GM12875 (cell line): Measurements from ENCODE around the gene MYB.

ENCODE experiments used
- H3K4me3 ChIP-seq: one replicate; pipeline ENCODE4 v1.5.1; 2011; ENCODE audit warnings: low read depth, low read length, control low read depth
- CTCF ChIP-seq: IDR thresholded peaks from 2 replicates; pipeline ENCODE4 v1.5.1; 2011; ENCODE audit warnings: low read depth, mild to moderate bottlenecking, control low read depth, inconsistent platforms, low read length, moderate library complexity, borderline replicate concordance; ENCODE audit not compliant: insufficient read depth

The MYB gene

GRCh38 chr6:135260612-135261011 is 79.5 kb downstream of the MYB start:
- TF ChIP-seq CTCF: no peak
- H3K4me3 ChIP-seq: no peak overlapping the region

GRCh38 chr6:135261872-135262725 is 81.0 kb downstream of the MYB start:
- no peak for TF ChIP-seq CTCF
- H3K4me3 ChIP-seq: no peak overlapping the region

GRCh38 chr6:135265278-135265677 is 84.2 kb downstream of the MYB start:
- TF ChIP-seq CTCF: 0 out of 2 replicates have a peak, but pooled peaks have one; percentile 9
- H3K4me3 ChIP-seq: no peak overlapping the region

- no peak overlapping the region for H3K4me3 ChIP-seq
- no peak for TF ChIP-seq CTCF
These were observed 85.6 kb downstream of the MYB start for GRCh38 chr6:135266675-135267074.

- no peak for TF ChIP-seq CTCF
- H3K4me3 ChIP-seq: no peak overlapping the region
These were observed 86.0 kb downstream of the MYB start for GRCh38 chr6:135267085-135267484.

GRCh38 chr6:135268263-135268662 is 87.2 kb downstream of the MYB start:
- no peak overlapping the region for H3K4me3 ChIP-seq
- TF ChIP-seq CTCF: no peak

GRCh38 chr6:135268740-135269139 is 87.6 kb downstream of the MYB start:
- no peak for TF ChIP-seq CTCF
- H3K4me3 ChIP-seq: no peak overlapping the region
